Nephron progenitor cell (in vitro differentiated cells): ENCODE data around the gene BBIP1.

Experiments used
- DNase-seq: peaks from one replicate; pipeline ENCODE4 v3.0.0; 2021
- H3K27ac Mint-ChIP-seq: 2 replicates; pipeline ENCODE4 v1.8.0; 2021; ENCODE audit warnings: mild to moderate bottlenecking, moderate library complexity, mixed read lengths
- H3K27me3 Mint-ChIP-seq: 2 replicates; pipeline ENCODE4 v1.8.0; 2021; ENCODE audit warnings: mild to moderate bottlenecking, low read depth, mixed read lengths; ENCODE audit not compliant: poor library complexity
- H3K36me3 Mint-ChIP-seq: 2 replicates; pipeline ENCODE4 v1.8.0; 2021; ENCODE audit warnings: low read depth, mixed read lengths
- H3K4me1 Mint-ChIP-seq: 2 replicates; pipeline ENCODE4 v1.8.0; 2021; ENCODE audit warnings: mixed read lengths
- H3K4me3 Mint-ChIP-seq: 2 replicates; pipeline ENCODE4 v1.8.0; 2021; ENCODE audit warnings: mild to moderate bottlenecking, moderate library complexity, mixed read lengths
- H3K9me3 Mint-ChIP-seq: 2 replicates; pipeline ENCODE4 v1.8.0; 2021; ENCODE audit warnings: mild to moderate bottlenecking, moderate library complexity, mixed read lengths
- CTCF ChIP-seq: fragments of 200-600 bp; sonication (generic); IDR thresholded peaks from 2 replicates; pipeline ENCODE4 v1.5.0; 2021; ENCODE audit warnings: antibody characterized with exemption

The BBIP1 gene

GRCh38 chr10:110963162-110963561, 44.2 kb upstream of the BBIP1 start:
- Mint-ChIP-seq H3K4me1 (peaks cover 11% of the 10 kb centered on the region), H3K9me3 (no peaks in the 10 kb centered on the region), H3K36me3 (no peaks in the 10 kb centered on the region), H3K27ac (no peak overlapping the region), H3K27me3 (no peaks in the 10 kb centered on the region), H3K4me3 (no peak overlapping the region)
- DNase-seq: no peak
- TF ChIP-seq CTCF: no peak

DNA sequence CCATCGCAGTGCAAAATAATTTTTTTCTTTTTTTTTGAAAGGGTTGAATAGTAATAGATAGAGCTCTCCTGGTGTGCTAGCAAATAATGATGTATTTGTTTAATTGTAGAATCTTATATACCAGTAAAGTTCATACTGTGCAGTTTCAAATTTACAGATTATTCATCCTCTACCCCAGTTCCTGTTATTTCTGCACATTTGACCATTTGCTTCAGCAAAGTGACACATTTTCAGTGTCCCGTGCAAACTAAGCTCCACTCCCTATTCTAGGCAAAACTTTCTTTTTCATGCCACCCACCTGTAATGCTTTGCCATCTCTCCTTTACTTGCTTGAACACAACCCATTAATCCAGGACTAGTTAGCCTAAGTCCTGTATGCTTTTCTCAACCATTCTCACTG, 43.5 kb upstream of the BBIP1 start:
- no peaks in the 10 kb centered on the region for H3K27me3 Mint-ChIP-seq
- H3K36me3 Mint-ChIP-seq: no peaks in the 10 kb centered on the region
- no peak for DNase-seq
- no peak overlapping the region for H3K27ac Mint-ChIP-seq
- no peaks in the 10 kb centered on the region for H3K9me3 Mint-ChIP-seq
- H3K4me1 Mint-ChIP-seq: peaks cover 11% of the 10 kb centered on the region
- H3K4me3 Mint-ChIP-seq: no peak overlapping the region
- TF ChIP-seq CTCF: no peak

GRCh38 chr10:110960333-110960712, 41.3 kb upstream of the BBIP1 start:
- no peaks in the 10 kb centered on the region for H3K27me3 Mint-ChIP-seq
- H3K4me1 Mint-ChIP-seq: peaks cover 11% of the 10 kb centered on the region
- peaks cover 4% of the 10 kb centered on the region for H3K36me3 Mint-ChIP-seq
- DNase-seq: no peak
- no peak overlapping the region for H3K27ac Mint-ChIP-seq
- no peaks in the 10 kb centered on the region for H3K9me3 Mint-ChIP-seq
- H3K4me3 Mint-ChIP-seq: no peak overlapping the region
- no peak for TF ChIP-seq CTCF

DNA sequence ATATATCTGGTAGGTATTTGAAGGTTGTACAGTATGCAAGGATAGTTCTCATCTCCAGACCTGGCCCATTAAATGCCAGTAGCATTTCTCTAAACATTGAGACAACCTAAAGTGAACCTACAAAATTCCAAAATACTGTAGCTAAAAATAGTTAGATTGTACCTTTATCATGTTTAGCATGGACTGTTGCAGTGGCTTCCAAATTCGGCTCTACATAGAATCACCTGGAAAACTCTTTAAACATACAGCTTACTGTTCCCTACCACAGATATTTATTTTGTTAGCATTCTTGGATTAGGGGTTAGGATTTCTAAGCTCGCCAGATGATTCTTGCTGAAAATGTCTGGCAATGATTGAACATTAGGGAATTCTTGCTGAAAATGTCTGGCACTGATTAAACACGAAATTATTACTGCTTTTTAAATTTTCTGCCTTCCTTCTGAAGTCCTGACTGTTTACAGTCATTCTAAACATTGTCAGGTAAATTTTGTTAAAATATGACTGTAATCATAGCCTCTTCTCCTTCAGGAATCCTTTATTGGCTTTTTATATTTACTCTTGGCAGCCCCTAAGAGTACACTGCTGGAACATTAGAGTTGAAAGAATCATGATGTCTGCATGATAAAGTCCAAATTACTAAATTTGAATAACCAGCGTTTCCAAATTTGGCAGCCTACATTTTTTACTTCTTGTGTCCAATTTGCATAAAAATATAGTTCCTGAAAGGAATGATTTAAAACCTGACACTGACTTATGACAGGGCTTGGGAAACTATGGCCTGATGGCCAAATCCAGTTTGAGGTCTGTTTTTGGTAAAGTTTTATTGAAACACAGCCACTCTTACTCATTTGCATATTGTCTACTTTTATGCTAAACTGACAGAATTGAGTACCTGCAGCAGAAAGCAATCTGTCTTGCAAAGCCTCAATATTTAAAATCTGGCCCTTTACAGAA, 40.7 kb upstream of the BBIP1 start:
- Mint-ChIP-seq H3K36me3 (peaks cover 10% of the 10 kb centered on the region), H3K27ac (no peak overlapping the region), H3K9me3 (no peaks in the 10 kb centered on the region), H3K4me3 (no peak overlapping the region), H3K27me3 (no peaks in the 10 kb centered on the region), H3K4me1 (peaks cover 7% of the 10 kb centered on the region)
- no peak for TF ChIP-seq CTCF
- no peak for DNase-seq

DNA sequence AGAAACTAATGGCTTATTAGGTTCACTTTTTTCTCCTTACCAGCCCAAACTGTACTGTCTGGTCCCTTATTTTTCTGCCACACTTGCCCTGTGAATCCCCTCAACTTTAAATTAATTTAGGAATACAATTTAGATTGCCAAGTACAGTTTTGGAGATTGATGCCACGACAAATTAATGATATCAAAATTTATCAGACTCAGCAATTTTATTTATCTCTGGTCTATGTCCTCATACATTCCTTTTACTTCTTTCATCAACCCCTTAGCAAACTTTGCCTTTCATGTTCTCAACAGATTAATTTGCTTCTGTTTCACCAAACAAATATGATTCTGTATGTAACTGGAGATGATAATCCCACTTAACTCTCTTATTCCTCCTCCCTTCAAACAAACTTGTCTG, 38.6 kb upstream of the BBIP1 start:
- peaks cover 6% of the 10 kb centered on the region for H3K9me3 Mint-ChIP-seq
- no peak for DNase-seq
- H3K4me1 Mint-ChIP-seq: no peaks in the 10 kb centered on the region
- no peak for TF ChIP-seq CTCF
- H3K36me3 Mint-ChIP-seq: peaks cover 21% of the 10 kb centered on the region
- H3K4me3 Mint-ChIP-seq: no peak overlapping the region
- no peak overlapping the region for H3K27ac Mint-ChIP-seq
- H3K27me3 Mint-ChIP-seq: no peaks in the 10 kb centered on the region

- H3K36me3 Mint-ChIP-seq: peaks cover 78% of the 10 kb centered on the region
- no peaks in the 10 kb centered on the region for H3K4me1 Mint-ChIP-seq
- H3K4me3 Mint-ChIP-seq: no peak overlapping the region
- no peak for DNase-seq
- TF ChIP-seq CTCF: no peak
- H3K27ac Mint-ChIP-seq: no peak overlapping the region
- H3K9me3 Mint-ChIP-seq: peaks cover 37% of the 10 kb centered on the region
- H3K27me3 Mint-ChIP-seq: peaks cover 2% of the 10 kb centered on the region
Measured at GRCh38 chr10:110951381-110951780, 32.4 kb upstream of the BBIP1 start.
